Suprapubic skin (tissue), 3 donors: ENCODE measurements around the gene TGFBRAP1.

ENCODE experiments used
- POLR2A ChIP-seq, 2 donors: fragments of 450-650 bp; IDR thresholded peaks; one replicate each; pipeline ENCODE4 v1.6.1; 2017; ENCODE audit warnings: antibody characterized with exemption in 2 of 2, mild to moderate bottlenecking in 2 of 2, moderate library complexity in 2 of 2
- TF ChIP-seq, protein P1 (sequence below), 2 donors: fragments of 200-600 bp in 1 of 2; fragments of 450-650 bp in 1 of 2; sonication (generic) in 1 of 2; IDR thresholded peaks; one replicate each; pipeline ENCODE4 v1.5.1; 2016 to 2019; ENCODE audit warnings: antibody characterized with exemption in 2 of 2, mild to moderate bottlenecking in 1 of 2, moderate library complexity in 1 of 2

DNA sequence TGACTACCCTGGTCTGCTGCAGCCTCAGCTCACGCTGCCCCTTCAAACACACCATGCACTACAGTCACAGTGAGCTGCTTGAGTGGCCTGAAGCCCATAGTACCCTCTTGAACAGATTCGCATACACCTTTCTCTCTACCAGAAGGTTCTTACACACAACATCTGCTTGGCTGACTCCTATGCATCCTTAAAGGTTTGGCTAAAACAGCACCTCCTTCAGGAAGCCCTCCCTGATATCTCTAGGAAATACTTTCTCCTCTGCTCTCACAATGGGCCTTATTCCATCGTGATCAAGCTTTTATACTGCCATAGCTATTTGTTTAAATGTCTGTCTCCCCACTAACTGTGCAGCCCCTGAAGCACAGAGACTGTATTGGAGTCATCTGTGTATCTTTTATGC lies 31.5 kb downstream of the TGFBRAP1 start:
- TF ChIP-seq, protein P1, sequence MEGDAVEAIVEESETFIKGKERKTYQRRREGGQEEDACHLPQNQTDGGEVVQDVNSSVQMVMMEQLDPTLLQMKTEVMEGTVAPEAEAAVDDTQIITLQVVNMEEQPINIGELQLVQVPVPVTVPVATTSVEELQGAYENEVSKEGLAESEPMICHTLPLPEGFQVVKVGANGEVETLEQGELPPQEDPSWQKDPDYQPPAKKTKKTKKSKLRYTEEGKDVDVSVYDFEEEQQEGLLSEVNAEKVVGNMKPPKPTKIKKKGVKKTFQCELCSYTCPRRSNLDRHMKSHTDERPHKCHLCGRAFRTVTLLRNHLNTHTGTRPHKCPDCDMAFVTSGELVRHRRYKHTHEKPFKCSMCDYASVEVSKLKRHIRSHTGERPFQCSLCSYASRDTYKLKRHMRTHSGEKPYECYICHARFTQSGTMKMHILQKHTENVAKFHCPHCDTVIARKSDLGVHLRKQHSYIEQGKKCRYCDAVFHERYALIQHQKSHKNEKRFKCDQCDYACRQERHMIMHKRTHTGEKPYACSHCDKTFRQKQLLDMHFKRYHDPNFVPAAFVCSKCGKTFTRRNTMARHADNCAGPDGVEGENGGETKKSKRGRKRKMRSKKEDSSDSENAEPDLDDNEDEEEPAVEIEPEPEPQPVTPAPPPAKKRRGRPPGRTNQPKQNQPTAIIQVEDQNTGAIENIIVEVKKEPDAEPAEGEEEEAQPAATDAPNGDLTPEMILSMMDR (IDR thresholded peaks at IDR 0.05): no peak
- no peak for TF ChIP-seq POLR2A (IDR thresholded peaks at IDR 0.05)
